Lower lobe of right lung (tissue), 2 donors: ENCODE data around the gene ECEL1. TPM values are rescaled to one million over a fixed set of nuclear protein-coding genes. Genes with fewer than 3 reads are reported as not detected.

Source experiments
- ATAC-seq, 2 donors: fragments of 200-7000 bp; cut with Tn5 transposase; one replicate each; pipeline ENCODE4 v1.9.1; 2020 to 2022; ENCODE audit warnings: mild to moderate bottlenecking in 2 of 2, moderate library complexity in 2 of 2
- DNase-seq: peaks from one replicate; pipeline ENCODE4 v3.0.0-alpha.2; 2020
- H3K27ac ChIP-seq: fragments of 200-600 bp; one replicate; pipeline ENCODE4 v1.8.0; 2022
- H3K27me3 ChIP-seq: fragments of 200-600 bp; one replicate; pipeline ENCODE4 v1.8.0; 2022; ENCODE audit warnings: low read depth
- H3K36me3 ChIP-seq: fragments of 200-600 bp; one replicate; pipeline ENCODE4 v1.8.0; 2022; ENCODE audit warnings: mild to moderate bottlenecking
- H3K4me1 ChIP-seq: fragments of 200-600 bp; one replicate; pipeline ENCODE4 v1.8.0; 2022
- H3K4me3 ChIP-seq: fragments of 200-600 bp; one replicate; pipeline ENCODE4 v1.8.0; 2022; ENCODE audit warnings: mild to moderate bottlenecking
- H3K9me3 ChIP-seq: fragments of 200-600 bp; one replicate; pipeline ENCODE4 v1.8.0; 2022
- intact Hi-C: fragments of 100-400 bp; cut with DNase I; formaldehyde crosslinking; loops from one replicate; pipeline ENCODE4 v1.11.0; 2022
- total RNA-seq: library from RNA; stranded (reverse); fragmentation: NEBNext Ultra II Directional; extraction: Animal tissue kit (Norgen Biotek cat#: 25700); gene quantifications from one replicate; pipeline ENCODE4 v1.2.1, GENCODE V29; 2021
- TF ChIP-seq, protein P1 (sequence below): fragments of 200-600 bp; IDR thresholded peaks from one replicate; pipeline ENCODE4 v1.8.0; 2022; ENCODE audit warnings: antibody characterized with exemption, mild to moderate bottlenecking
- donor health status: DM: no; HTN: yes; CAD: no; lungs with severe emphysema.

Gene ECEL1
- total RNA-seq, 1 donor from 2014 or later: 1.0 TPM

DNA sequence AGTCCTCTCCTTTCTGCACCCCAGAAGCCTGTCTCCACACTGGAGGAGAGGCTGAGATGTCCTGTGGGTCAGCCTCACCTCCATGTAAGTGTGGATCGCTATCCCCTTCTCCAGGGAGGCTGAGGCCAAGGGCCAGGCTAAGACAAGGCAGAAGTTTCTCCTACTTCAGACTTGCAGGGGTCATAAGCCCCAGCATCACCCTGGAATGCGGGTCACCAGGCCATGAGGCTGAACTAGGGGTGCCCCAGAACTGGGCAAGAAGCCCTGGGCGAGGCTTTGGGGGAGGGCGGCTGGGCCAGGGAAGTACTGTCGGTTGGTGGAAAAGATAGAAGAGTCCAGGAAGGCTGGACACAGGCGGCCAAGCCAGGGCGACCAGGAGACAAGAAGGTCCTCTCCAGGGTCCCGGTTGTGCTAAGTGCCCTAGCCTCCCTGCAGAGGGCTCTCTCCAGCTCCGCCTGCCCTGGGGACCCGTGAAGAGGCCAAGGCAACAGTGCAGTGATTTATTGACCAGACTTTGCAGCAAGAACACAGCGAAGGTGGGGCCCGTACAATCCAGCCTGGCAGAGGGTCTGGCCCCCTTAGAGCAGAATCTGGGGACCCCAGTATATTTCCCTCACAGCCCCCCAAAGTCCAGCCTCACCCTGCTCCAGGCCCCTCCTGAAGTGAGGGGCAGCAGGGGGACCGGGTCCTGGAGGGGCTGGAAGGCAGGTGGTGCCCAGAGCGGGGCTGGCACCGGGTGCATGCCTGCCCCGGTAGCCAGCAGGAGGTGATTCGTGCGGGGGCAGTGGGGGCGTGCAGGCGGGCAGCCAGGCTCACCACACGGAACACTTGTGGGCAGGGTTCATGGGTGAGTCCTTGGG lies 8.1 kb downstream of the ECEL1 start:
- Histone ChIP-seq H3K9me3 (no peaks in the 10 kb centered on the region), H3K4me3 (no peak overlapping the region), H3K27ac (no peak overlapping the region), H3K4me1 (no peaks in the 10 kb centered on the region), H3K27me3 (peaks cover 28% of the 10 kb centered on the region), H3K36me3 (no peaks in the 10 kb centered on the region)
- intact Hi-C loops: no loop called here
- ATAC-seq (no peak), DNase-seq (peak; percentile 32)
- TF ChIP-seq, protein P1, sequence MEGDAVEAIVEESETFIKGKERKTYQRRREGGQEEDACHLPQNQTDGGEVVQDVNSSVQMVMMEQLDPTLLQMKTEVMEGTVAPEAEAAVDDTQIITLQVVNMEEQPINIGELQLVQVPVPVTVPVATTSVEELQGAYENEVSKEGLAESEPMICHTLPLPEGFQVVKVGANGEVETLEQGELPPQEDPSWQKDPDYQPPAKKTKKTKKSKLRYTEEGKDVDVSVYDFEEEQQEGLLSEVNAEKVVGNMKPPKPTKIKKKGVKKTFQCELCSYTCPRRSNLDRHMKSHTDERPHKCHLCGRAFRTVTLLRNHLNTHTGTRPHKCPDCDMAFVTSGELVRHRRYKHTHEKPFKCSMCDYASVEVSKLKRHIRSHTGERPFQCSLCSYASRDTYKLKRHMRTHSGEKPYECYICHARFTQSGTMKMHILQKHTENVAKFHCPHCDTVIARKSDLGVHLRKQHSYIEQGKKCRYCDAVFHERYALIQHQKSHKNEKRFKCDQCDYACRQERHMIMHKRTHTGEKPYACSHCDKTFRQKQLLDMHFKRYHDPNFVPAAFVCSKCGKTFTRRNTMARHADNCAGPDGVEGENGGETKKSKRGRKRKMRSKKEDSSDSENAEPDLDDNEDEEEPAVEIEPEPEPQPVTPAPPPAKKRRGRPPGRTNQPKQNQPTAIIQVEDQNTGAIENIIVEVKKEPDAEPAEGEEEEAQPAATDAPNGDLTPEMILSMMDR: no peak

- Histone ChIP-seq H3K4me3 (no peak overlapping the region), H3K9me3 (no peaks in the 10 kb centered on the region), H3K27ac (no peak overlapping the region), H3K4me1 (no peaks in the 10 kb centered on the region), H3K27me3 (peaks cover 26% of the 10 kb centered on the region), H3K36me3 (no peaks in the 10 kb centered on the region)
- ATAC-seq (peak in 1 of 2 donors; percentile 12), DNase-seq (peak; percentile 41)
- intact Hi-C loops: no loop called here
- TF ChIP-seq, protein P1: no peak
These were observed 8.9 kb downstream of the ECEL1 start for GRCh38 chr2:232478571-232479340.

- no peak for ATAC-seq
- no peak overlapping the region for H3K27ac ChIP-seq
- no peak overlapping the region for H3K4me3 ChIP-seq
- H3K4me1 ChIP-seq: no peaks in the 10 kb centered on the region
- TF ChIP-seq, protein P1: no peak
- H3K36me3 ChIP-seq: no peaks in the 10 kb centered on the region
- peak; percentile 28 for DNase-seq
- no peaks in the 10 kb centered on the region for H3K9me3 ChIP-seq
- H3K27me3 ChIP-seq: peaks cover 18% of the 10 kb centered on the region
- intact Hi-C loops: no loop called here
These were observed 9.7 kb downstream of the ECEL1 start for GRCh38 chr2:232477751-232478510.

DNA sequence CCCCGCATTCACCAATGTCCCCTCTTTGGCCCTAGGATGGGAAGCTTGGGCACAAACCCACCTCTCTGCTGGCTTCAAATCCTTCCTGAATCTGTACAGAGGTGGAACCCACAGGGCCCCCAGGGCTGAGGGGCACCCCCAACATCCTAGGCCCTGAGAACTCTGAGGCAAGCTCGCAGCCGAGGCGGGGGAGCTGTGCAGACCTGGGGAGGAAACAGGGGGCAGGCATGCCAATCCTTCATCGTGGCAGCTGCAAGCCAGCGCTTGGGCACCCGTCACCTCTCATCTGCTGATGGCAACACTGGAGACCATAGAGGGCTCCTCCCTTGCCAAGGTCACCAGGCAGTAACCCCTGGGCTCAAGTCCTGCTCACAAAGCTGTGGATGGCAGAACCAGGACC lies 10.8 kb downstream of the ECEL1 start:
- Histone ChIP-seq H3K4me3 (no peak overlapping the region), H3K27me3 (peaks cover 7% of the 10 kb centered on the region), H3K36me3 (no peaks in the 10 kb centered on the region), H3K9me3 (no peaks in the 10 kb centered on the region), H3K4me1 (no peaks in the 10 kb centered on the region), H3K27ac (no peak overlapping the region)
- TF ChIP-seq, protein P1: no peak
- intact Hi-C loops: no loop called here
- ATAC-seq (no peak), DNase-seq (peak; percentile 28)

DNA sequence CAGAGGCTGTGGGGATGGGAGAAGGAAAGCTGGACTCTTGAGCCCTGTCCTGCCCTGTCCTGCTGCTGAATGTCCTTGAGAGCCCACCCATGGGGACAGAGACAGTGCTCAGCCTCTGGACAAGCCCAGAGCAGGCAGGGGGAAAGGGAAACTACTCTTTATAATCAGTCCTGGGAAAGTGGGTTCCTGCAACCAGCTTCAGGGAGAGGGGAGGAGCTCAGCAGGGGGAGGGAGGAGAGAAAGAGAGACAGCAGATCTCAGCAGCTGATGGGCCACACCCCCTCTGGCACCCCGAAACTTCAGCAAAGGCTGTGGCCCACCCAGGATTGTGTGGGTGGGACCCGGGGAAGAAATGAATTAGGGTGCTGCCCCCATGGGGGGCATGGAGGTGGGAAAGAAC lies 11.6 kb downstream of the ECEL1 start:
- no peak for ATAC-seq

More for the DNA sequence above, 11.6 kb downstream of the ECEL1 start:
- H3K9me3 ChIP-seq: no peaks in the 10 kb centered on the region
- intact Hi-C loops: no loop called here
- H3K36me3 ChIP-seq: no peaks in the 10 kb centered on the region
- no peak overlapping the region for H3K27ac ChIP-seq
- TF ChIP-seq, protein P1: no peak
- no peaks in the 10 kb centered on the region for H3K4me1 ChIP-seq
- DNase-seq: peak; percentile 11
- no peak overlapping the region for H3K4me3 ChIP-seq
- H3K27me3 ChIP-seq: peaks cover 7% of the 10 kb centered on the region
